Skeletal muscle satellite cell (primary cell): ENCODE results near the gene USP44.
"Not testable (repeated sequence)": the region's sequence is repeated elsewhere in the genome, so short reads cannot be mapped to it uniquely, and the experiment has no call there.

Experiments
- H3K27me3 ChIP-seq: 2 replicates; pipeline ENCODE4 v1.7.0; 2013; ENCODE audit warnings: low read length; ENCODE audit not compliant: control insufficient read depth, insufficient read depth
- H3K36me3 ChIP-seq: 2 replicates; pipeline ENCODE4 v1.7.0; 2013; ENCODE audit warnings: mild to moderate bottlenecking, control low read depth, low read length; ENCODE audit not compliant: insufficient read depth
- H3K4me1 ChIP-seq: 2 replicates; pipeline ENCODE4 v1.7.0; 2013; ENCODE audit warnings: low read length; ENCODE audit not compliant: control insufficient read depth, insufficient read depth
- H3K4me2 ChIP-seq: 2 replicates; pipeline ENCODE4 v1.7.0; 2013; ENCODE audit warnings: mild to moderate bottlenecking, low read length
- H3K4me3 ChIP-seq: 2 replicates; pipeline ENCODE4 v1.7.0; 2013; ENCODE audit warnings: low read length
- H3K9ac ChIP-seq: 2 replicates; pipeline ENCODE4 v1.7.0; 2013; ENCODE audit warnings: mild to moderate bottlenecking, low read depth, low read length, moderate library complexity
- H3K9me3 ChIP-seq: replicated peaks from 2 replicates; pipeline ENCODE4 v1.7.0; 2013; ENCODE audit warnings: mild to moderate bottlenecking, control low read depth, low read length

Gene USP44

DNA sequence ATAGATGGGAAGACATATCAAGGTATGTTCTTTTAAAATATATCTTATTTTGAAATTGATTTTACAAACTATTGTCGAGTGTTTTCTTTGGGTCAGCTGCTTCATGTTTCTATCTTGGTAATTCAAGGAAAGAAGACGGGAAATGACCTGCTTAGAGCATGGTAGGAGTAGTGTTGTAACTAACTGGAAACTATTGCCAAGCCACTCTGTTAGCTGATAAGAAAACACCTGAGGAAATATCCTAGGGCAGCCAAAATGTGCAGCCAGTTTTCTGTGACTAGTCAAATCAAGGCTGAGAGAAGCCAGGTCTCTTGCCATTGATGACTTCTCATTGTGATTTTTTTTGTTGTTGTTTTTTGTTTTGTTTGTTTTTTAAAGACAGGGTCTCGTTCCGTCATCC, 47.1 kb downstream of the USP44 start:
- Histone ChIP-seq H3K9me3 (no peaks in the 10 kb centered on the region), H3K4me2 (no peak overlapping the region), H3K4me3 (no peak overlapping the region), H3K4me1 (no peaks in the 10 kb centered on the region), H3K27me3 (no peaks in the 10 kb centered on the region), H3K9ac (no peak overlapping the region), H3K36me3 (peaks cover 56% of the 10 kb centered on the region)

- H3K4me3 ChIP-seq, result no peak overlapping the region
- H3K4me2 ChIP-seq, result no peak overlapping the region
- no peaks in the 10 kb centered on the region for H3K4me1 ChIP-seq
- H3K36me3 ChIP-seq, result peaks cover 70% of the 10 kb centered on the region
- H3K9me3 ChIP-seq, result no peaks in the 10 kb centered on the region
- H3K9ac ChIP-seq, result no peak overlapping the region
- no peaks in the 10 kb centered on the region for H3K27me3 ChIP-seq
Observed at GRCh38 chr12:95499772-95500171, 51.5 kb downstream of the USP44 start.

GRCh38 chr12:95498968-95499367, 52.3 kb downstream of the USP44 start:
- Histone ChIP-seq H3K36me3 (peaks cover 70% of the 10 kb centered on the region), H3K27me3 (no peaks in the 10 kb centered on the region), H3K4me2 (no peak overlapping the region), H3K9ac (no peak overlapping the region), H3K9me3 (no peaks in the 10 kb centered on the region), H3K4me1 (no peaks in the 10 kb centered on the region), H3K4me3 (no peak overlapping the region)

DNA sequence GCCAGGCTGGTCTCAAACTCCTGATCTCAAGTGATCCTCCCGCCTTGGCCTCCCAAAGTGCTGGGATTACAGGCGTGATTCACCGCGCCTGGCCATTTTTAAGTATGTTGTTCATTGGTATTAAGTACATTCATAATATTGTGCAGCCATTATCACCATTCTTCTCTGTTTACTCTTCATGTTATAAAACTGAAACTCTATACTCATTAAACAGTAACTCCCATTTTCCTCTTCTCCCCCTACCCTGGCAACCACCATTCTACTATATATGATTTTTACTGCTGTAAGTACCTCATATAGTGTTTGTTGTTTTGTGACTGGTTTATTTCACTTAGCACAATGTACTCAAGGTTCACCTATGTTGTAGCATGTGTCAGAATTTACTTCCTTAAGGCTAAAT, 54.2 kb downstream of the USP44 start:
- H3K4me2 ChIP-seq, result no peak overlapping the region
- no peaks in the 10 kb centered on the region for H3K9me3 ChIP-seq
- no peaks in the 10 kb centered on the region for H3K27me3 ChIP-seq
- no peak overlapping the region for H3K9ac ChIP-seq
- no peak overlapping the region for H3K4me3 ChIP-seq
- peaks cover 63% of the 10 kb centered on the region for H3K36me3 ChIP-seq
- no peaks in the 10 kb centered on the region for H3K4me1 ChIP-seq

GRCh38 chr12:95495433-95495832, 55.8 kb downstream of the USP44 start:
- Histone ChIP-seq H3K27me3 (no peaks in the 10 kb centered on the region), H3K9ac (no peak overlapping the region), H3K4me3 (no peak overlapping the region), H3K36me3 (peaks cover 72% of the 10 kb centered on the region), H3K4me1 (no peaks in the 10 kb centered on the region), H3K9me3 (no peaks in the 10 kb centered on the region), H3K4me2 (no peak overlapping the region)

DNA sequence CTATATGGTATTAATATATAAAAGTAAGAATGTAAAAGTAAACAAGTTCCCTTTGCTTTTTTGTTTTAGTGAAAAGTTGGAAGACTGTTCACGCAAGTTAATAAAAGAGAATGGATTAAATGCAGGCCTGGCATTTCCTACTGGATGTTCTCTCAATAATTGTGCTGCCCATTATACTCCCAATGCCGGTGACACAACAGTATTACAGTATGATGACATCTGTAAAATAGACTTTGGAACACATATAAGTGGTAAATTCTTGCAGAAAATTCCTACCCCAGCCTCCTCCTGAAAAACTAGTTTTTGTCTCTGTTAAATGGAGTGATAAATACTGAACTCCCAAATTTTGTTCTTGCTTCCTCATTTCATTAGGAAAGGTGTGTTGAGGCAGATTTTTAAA, 56.4 kb downstream of the USP44 start:
- peaks cover 71% of the 10 kb centered on the region for H3K36me3 ChIP-seq
- no peaks in the 10 kb centered on the region for H3K9me3 ChIP-seq
- H3K27me3 ChIP-seq, result no peaks in the 10 kb centered on the region
- no peak overlapping the region for H3K4me3 ChIP-seq
- H3K4me1 ChIP-seq, result no peaks in the 10 kb centered on the region
- no peak overlapping the region for H3K9ac ChIP-seq
- no peak overlapping the region for H3K4me2 ChIP-seq

GRCh38 chr12:95492462-95492861, 58.8 kb downstream of the USP44 start:
- Histone ChIP-seq H3K4me1 (no peaks in the 10 kb centered on the region), H3K9ac (no peak overlapping the region), H3K9me3 (no peaks in the 10 kb centered on the region), H3K4me2 (no peak overlapping the region), H3K27me3 (no peaks in the 10 kb centered on the region), H3K4me3 (no peak overlapping the region), H3K36me3 (peaks cover 54% of the 10 kb centered on the region)

DNA sequence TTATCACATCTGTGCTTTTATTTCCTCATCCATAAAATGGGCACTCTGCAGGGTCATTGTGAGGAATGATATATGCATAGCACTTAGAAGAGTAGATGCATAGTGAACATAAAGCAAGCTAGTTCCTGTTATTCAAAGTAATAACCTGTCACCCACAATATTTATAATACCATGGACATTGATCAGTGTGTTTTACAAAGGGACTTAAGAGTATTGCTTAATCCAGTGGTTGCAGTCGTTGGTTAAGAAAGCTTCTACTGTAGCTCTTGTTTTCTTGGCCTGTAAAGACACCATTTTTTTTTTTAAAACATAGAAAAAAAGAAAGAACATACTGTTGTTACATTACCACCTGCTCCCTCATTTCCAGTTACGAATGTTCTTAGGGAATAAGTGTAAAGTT, 64.3 kb downstream of the USP44 start:
- H3K4me2 ChIP-seq, result no peak overlapping the region
- peaks cover 36% of the 10 kb centered on the region for H3K36me3 ChIP-seq
- H3K9ac ChIP-seq, result no peak overlapping the region
- peaks cover 8% of the 10 kb centered on the region for H3K4me1 ChIP-seq
- H3K4me3 ChIP-seq, result no peak overlapping the region
- H3K27me3 ChIP-seq, result no peaks in the 10 kb centered on the region
- H3K9me3 ChIP-seq, result no peaks in the 10 kb centered on the region

GRCh38 chr12:95484524-95484923, 66.8 kb downstream of the USP44 start:
- no peak overlapping the region for H3K4me2 ChIP-seq
- H3K27me3 ChIP-seq, result no peaks in the 10 kb centered on the region
- no peaks in the 10 kb centered on the region for H3K9me3 ChIP-seq
- no peak overlapping the region for H3K9ac ChIP-seq
- no peak overlapping the region for H3K4me3 ChIP-seq
- peaks cover 11% of the 10 kb centered on the region for H3K4me1 ChIP-seq
- H3K36me3 ChIP-seq, result peaks cover 26% of the 10 kb centered on the region

DNA sequence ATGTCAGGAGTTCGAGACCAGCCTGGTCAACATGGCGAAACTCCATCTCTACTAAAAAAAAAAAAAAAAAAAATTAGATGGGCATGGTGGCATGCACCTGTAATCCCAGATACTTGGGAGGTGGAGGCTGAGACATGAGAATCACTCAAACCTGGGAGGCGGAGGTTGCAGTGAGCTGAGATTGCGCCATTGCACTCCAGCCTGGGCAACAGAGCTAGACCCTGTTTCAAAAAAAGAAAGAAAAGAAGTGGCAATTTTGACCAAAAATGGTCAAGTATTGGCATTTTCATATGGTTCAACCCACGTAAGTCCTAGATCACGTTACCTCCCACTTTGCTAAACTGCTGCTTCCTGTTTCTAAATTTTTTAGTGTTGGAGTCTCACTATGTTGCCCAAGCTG, 68.7 kb downstream of the USP44 start:
- H3K4me2 ChIP-seq, H3K4me3 ChIP-seq, H3K27me3 ChIP-seq, H3K9me3 ChIP-seq, H3K9ac ChIP-seq: not testable (repeated sequence)
- H3K4me1 ChIP-seq, result peaks cover 11% of the 10 kb centered on the region
- peaks cover 38% of the 10 kb centered on the region for H3K36me3 ChIP-seq

GRCh38 chr12:95481888-95482287, 69.4 kb downstream of the USP44 start:
- H3K4me2 ChIP-seq, result no peak overlapping the region
- no peaks in the 10 kb centered on the region for H3K9me3 ChIP-seq
- H3K9ac ChIP-seq, result no peak overlapping the region
- H3K27me3 ChIP-seq, result no peaks in the 10 kb centered on the region
- peaks cover 38% of the 10 kb centered on the region for H3K36me3 ChIP-seq
- H3K4me3 ChIP-seq, result no peak overlapping the region
- H3K4me1 ChIP-seq, result peaks cover 11% of the 10 kb centered on the region

GRCh38 chr12:95481072-95481471, 70.2 kb downstream of the USP44 start:
- H3K9me3 ChIP-seq, result no peaks in the 10 kb centered on the region
- peaks cover 40% of the 10 kb centered on the region for H3K36me3 ChIP-seq
- H3K9ac ChIP-seq, result no peak overlapping the region
- H3K4me1 ChIP-seq, result peaks cover 11% of the 10 kb centered on the region
- no peak overlapping the region for H3K4me3 ChIP-seq
- no peak overlapping the region for H3K4me2 ChIP-seq
- no peaks in the 10 kb centered on the region for H3K27me3 ChIP-seq
